Lung (tissue), 12 donors: ENCODE data around the gene SMC3. TPM values are rescaled to one million over a fixed set of nuclear protein-coding genes. Genes with fewer than 3 reads are reported as not detected.
A peak's percentile ranks its signal among the peaks of the same experiment; 100 is the strongest.

ENCODE experiments used
- ATAC-seq: fragments of 200-7000 bp; cut with Tn5 transposase; one replicate; pipeline ENCODE4 v1.9.1; 2020; ENCODE audit warnings: moderate number of reproducible peaks; ENCODE audit not compliant: insufficient read depth, low FRiP score
- DNase-seq, 3 donors: peaks; one replicate each; pipeline ENCODE4 v3.0.0-alpha.2; 2013 to 2017
- H3K27ac ChIP-seq, 2 donors: one replicate each; pipeline ENCODE4 v1.5.1; 2013; ENCODE audit warnings: mild to moderate bottlenecking in 2 of 2, moderate library complexity in 2 of 2, control low read depth in 1 of 2, inconsistent platforms in 1 of 2, low read depth in 1 of 2, low read length in 1 of 2
- H3K27me3 ChIP-seq, 3 donors: one replicate each; pipeline ENCODE4 v1.5.1; 2013; ENCODE audit warnings: low read length in 2 of 3; ENCODE audit not compliant: control insufficient read depth in 3 of 3, insufficient read depth in 3 of 3
- H3K36me3 ChIP-seq, 4 donors: one replicate each; pipeline ENCODE4 v1.5.1; 2013; ENCODE audit warnings: low read length in 4 of 4, mild to moderate bottlenecking in 1 of 4, moderate library complexity in 1 of 4; ENCODE audit not compliant: control insufficient read depth in 4 of 4, insufficient read depth in 4 of 4
- H3K4me1 ChIP-seq, 5 donors: one replicate each; pipeline ENCODE4 v1.5.1; 2013; ENCODE audit warnings: low read length in 5 of 5, mild to moderate bottlenecking in 2 of 5, moderate library complexity in 1 of 5; ENCODE audit not compliant: control insufficient read depth in 5 of 5, insufficient read depth in 5 of 5
- H3K4me3 ChIP-seq: one replicate; pipeline ENCODE4 v1.5.1; 2013; ENCODE audit warnings: mild to moderate bottlenecking, control low read depth, moderate library complexity
- H3K9ac ChIP-seq, 2 donors: one replicate each; pipeline ENCODE4 v1.5.1; 2013; ENCODE audit warnings: low read length in 2 of 2, control low read depth in 1 of 2; ENCODE audit not compliant: insufficient read depth in 1 of 2
- H3K9me3 ChIP-seq, 4 donors: one replicate each; pipeline ENCODE4 v1.5.1; 2013; ENCODE audit warnings: low read length in 3 of 4, mild to moderate bottlenecking in 1 of 4, moderate library complexity in 1 of 4; ENCODE audit not compliant: control insufficient read depth in 4 of 4, insufficient read depth in 3 of 4
- WGBS, 2 donors: extraction: QIAGEN DNeasy Blood & Tissue Kit; methylation state at CpG; one replicate each; pipeline ENCODE4 v1.1.7; 2013; 5-methylcytosine and 5-hydroxymethylcytosine counted together
- polyA plus RNA-seq, 2 donors: library from polyadenylated mRNA; stranded (reverse); fragments of 200-250 nt; gene quantifications; one replicate each; pipeline ENCODE4 v1.2.1, GENCODE V29; 2013
- total RNA-seq, 2 donors: library from RNA; depleted of rRNA in 1 of 2; stranded (reverse); fragments of >200 nt in 1 of 2; gene quantifications; one replicate each; pipeline ENCODE4 v1.2.1, GENCODE V29; 2014 to 2021
- TF ChIP-seq, protein P1 (sequence below): IDR thresholded peaks from 2 replicates; pipeline ENCODE4 v1.5.1; 2012; ENCODE audit warnings: mild to moderate bottlenecking; ENCODE audit errors: control extremely low read depth, extremely low read depth
- donor health status: control.
- donor health status: control.
- donor health status: Bipolar disorder and iron deficiency.
- donor health status: healthy.
- donor health status: DM: yes; HTN: yes; CAD: no.

Gene SMC3
- total and polyA plus RNA-seq, 4 donors: 11.9 to 41.3 (median 20.2) TPM

DNA sequence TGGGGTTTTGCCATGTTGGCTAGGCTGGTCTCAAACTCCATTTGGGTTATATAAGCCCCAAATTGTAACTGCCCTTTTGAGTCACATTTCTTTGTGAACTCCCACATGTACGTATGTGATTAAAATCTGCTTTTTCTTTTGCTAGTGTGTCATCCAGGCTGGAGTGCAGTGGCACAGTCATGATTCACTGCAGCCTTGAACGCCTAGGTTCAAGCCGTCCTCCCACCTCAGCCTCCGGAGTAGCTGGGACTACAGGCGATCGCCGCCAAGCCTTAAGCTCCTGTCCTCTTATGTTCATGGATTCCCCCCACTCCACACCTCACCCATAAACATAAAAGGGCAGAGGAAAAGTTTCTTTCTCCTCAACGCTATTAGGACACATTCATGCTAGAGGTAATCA is 4.4 kb upstream of the SMC3 start:
- H3K4me3 ChIP-seq: no peak overlapping the region
- TF ChIP-seq, protein P1, sequence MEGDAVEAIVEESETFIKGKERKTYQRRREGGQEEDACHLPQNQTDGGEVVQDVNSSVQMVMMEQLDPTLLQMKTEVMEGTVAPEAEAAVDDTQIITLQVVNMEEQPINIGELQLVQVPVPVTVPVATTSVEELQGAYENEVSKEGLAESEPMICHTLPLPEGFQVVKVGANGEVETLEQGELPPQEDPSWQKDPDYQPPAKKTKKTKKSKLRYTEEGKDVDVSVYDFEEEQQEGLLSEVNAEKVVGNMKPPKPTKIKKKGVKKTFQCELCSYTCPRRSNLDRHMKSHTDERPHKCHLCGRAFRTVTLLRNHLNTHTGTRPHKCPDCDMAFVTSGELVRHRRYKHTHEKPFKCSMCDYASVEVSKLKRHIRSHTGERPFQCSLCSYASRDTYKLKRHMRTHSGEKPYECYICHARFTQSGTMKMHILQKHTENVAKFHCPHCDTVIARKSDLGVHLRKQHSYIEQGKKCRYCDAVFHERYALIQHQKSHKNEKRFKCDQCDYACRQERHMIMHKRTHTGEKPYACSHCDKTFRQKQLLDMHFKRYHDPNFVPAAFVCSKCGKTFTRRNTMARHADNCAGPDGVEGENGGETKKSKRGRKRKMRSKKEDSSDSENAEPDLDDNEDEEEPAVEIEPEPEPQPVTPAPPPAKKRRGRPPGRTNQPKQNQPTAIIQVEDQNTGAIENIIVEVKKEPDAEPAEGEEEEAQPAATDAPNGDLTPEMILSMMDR: no peak
- no peak overlapping the region for H3K27ac ChIP-seq
- H3K36me3 ChIP-seq: no peaks in the 10 kb centered on the region
- no peaks in the 10 kb centered on the region for H3K9me3 ChIP-seq
- no peak for DNase-seq
- no peak overlapping the region for H3K9ac ChIP-seq
- no peak for ATAC-seq
- peaks cover 0 to 6% (median 0%) of the 10 kb centered on the region in 3 donors for H3K27me3 ChIP-seq
- H3K4me1 ChIP-seq: peaks cover 0 to 6% (median 0%) of the 10 kb centered on the region in 5 donors
- 89 to 93% methylated on average over 8 of the region's 8 CpGs for WGBS, 2 donors

GRCh38 chr10:110566472-110567200 is 859 bp upstream of the SMC3 start:
- TF ChIP-seq, protein P1: no peak
- H3K4me1 ChIP-seq: peaks cover 0 to 21% (median 7%) of the 10 kb centered on the region in 5 donors
- WGBS, 2 donors: 57% methylated on average over 19 of the region's 19 CpGs
- H3K4me3 ChIP-seq: peak overlapping the region; percentile 12
- H3K9ac ChIP-seq: peak overlapping the region in 1 of 2 donors; percentile 87
- peaks cover 0 to 6% (median 0%) of the 10 kb centered on the region in 3 donors for H3K27me3 ChIP-seq
- no peaks in the 10 kb centered on the region for H3K9me3 ChIP-seq
- no peak for ATAC-seq
- peak in 1 of 3 donors; percentile 22 for DNase-seq
- peak overlapping the region; percentile 76 to 89 for H3K27ac ChIP-seq
- H3K36me3 ChIP-seq: peaks cover 0 to 14% (median 0%) of the 10 kb centered on the region in 4 donors

DNA sequence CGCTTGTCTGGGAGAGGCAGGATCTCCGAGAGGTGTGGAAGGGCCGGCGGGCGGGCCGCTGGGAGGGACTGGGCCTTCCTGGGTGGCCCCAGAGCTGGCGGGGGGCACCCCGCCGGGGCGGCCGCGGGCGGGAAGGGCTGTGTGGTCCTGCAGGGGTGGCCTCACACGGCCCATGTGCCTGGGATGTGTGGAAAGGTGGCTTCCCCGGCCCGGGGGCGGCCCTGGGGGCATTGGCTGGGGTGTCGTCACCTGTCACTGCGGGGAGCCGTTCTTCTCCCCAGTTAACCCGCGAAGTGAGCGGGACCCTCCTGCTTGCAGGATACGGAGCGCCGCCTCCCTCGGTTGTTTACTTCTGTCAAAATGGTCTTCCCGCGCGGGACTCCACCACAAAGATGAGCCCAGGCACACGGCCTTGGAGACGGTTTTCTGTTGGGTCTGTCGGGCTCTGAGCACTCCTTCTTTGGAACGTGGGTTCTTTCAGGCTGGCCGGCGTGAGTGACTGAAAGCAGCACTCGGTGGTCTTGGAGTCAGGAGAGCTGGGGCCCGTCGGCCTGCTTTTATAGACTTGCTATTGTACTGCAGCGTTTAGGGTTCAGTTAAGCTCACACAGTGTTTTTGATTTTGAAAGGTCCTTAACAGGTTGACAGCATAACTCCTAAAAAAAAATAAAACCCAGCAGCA is 700 bp downstream of the SMC3 start:
- Histone ChIP-seq H3K4me1 (peaks cover 0 to 26% (median 7%) of the 10 kb centered on the region in 5 donors), H3K9me3 (no peaks in the 10 kb centered on the region), H3K27ac (peak overlapping the region; percentile 76 to 89), H3K36me3 (peaks cover 0 to 20% (median 0%) of the 10 kb centered on the region in 4 donors), H3K4me3 (peak overlapping the region; percentile 70), H3K27me3 (peaks cover 0 to 6% (median 0%) of the 10 kb centered on the region in 3 donors), H3K9ac (peak overlapping the region; percentile 49 to 69)
- TF ChIP-seq, protein P1: no peak
- WGBS, 2 donors: 0 to 1% methylated on average over 29 to 40 of the region's 40 CpGs
- ATAC-seq (peak; percentile 29), DNase-seq (peak; percentile 54 to 65 (median 58))
